Uterus (tissue), 2 donors: ENCODE measurements around the gene RTP3.

Experiments
- CTCF ChIP-seq, 4 experiments: fragments of 200-600 bp in 2 of 4; fragments of 450-650 bp in 2 of 4; sonication (generic) in 2 of 4; IDR thresholded peaks; one replicate each; pipeline ENCODE4 v1.5.1; 2016 to 2019; ENCODE audit warnings: antibody characterized with exemption in 4 of 4, mild to moderate bottlenecking in 2 of 4, moderate library complexity in 1 of 4
- POLR2A ChIP-seq, 2 donors: fragments of 450-650 bp; IDR thresholded peaks; one replicate each; pipeline ENCODE4 v1.6.1; 2016; ENCODE audit warnings: antibody characterized with exemption in 2 of 2, mild to moderate bottlenecking in 1 of 2, moderate library complexity in 1 of 2

- TF ChIP-seq CTCF (IDR thresholded peaks at IDR 0.05) (no peak), POLR2A (IDR thresholded peaks at IDR 0.05) (no peak)
Observed at GRCh38 chr3:46454606-46455005, 43.2 kb upstream of the RTP3 start.
